ENCODE results near the gene RAB34. TPM values are rescaled to one million over a fixed set of nuclear protein-coding genes. Genes with fewer than 3 reads are reported as not detected.
A peak's percentile ranks its signal among the peaks of the same experiment; 100 is the strongest.

RAB34 gene
- total RNA-seq, 1 donor from 2014 or later: 150 TPM

DNA sequence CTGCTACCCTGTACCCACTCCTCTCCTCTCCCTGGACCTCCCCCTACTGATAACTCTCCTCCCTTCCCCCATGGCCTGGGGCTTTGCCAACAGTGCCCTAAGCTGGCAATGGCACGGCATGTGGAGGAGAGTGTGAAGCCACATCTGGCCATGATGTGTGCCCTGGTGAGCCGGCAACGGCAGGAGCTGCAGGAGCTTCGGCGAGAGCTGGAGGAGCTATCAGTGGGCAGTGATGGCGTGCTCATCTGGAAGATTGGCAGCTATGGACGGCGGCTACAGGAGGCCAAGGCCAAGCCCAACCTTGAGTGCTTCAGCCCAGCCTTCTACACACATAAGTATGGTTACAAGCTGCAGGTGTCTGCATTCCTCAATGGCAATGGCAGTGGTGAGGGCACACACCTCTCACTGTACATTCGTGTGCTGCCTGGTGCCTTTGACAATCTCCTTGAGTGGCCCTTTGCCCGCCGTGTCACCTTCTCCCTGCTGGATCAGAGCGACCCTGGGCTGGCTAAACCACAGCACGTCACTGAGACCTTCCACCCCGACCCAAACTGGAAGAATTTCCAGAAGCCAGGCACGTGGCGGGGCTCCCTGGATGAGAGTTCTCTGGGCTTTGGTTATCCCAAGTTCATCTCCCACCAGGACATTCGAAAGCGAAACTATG lies 31.3 kb upstream of the RAB34 start:
- Histone ChIP-seq H3K4me1 (ENCODE audit: insufficient read depth, low read length) (peaks cover 23% of the 10 kb centered on the region), H3K36me3 (ENCODE audit: insufficient read depth, low read length) (peaks cover 23% of the 10 kb centered on the region), H3K27me3 (ENCODE audit: insufficient read depth, low read length) (no peaks in the 10 kb centered on the region), H4K20me1 (ENCODE audit: insufficient read depth, low read length) (peaks cover 79% of the 10 kb centered on the region), H3K4me3 (ENCODE audit: insufficient read depth, low read depth, low read length) (no peak overlapping the region), H2AFZ (ENCODE audit: low read depth, low read length) (no peak overlapping the region), H3K9ac (ENCODE audit: low read length) (no peak overlapping the region), H3K79me2 (ENCODE audit: insufficient read depth, low read length) (peaks cover 68% of the 10 kb centered on the region), H3K9me3 (ENCODE audit: insufficient read depth, low read depth, low read length) (no peaks in the 10 kb centered on the region), H3K27ac (ENCODE audit: low read depth, low read length) (no peak overlapping the region), H3K4me2 (ENCODE audit: low read length) (no peak overlapping the region)
- no peak for TF ChIP-seq EZH2 (IDR thresholded peaks at IDR 0.05; ENCODE audit: insufficient read depth, low read length)
- TF ChIP-seq, protein P1, sequence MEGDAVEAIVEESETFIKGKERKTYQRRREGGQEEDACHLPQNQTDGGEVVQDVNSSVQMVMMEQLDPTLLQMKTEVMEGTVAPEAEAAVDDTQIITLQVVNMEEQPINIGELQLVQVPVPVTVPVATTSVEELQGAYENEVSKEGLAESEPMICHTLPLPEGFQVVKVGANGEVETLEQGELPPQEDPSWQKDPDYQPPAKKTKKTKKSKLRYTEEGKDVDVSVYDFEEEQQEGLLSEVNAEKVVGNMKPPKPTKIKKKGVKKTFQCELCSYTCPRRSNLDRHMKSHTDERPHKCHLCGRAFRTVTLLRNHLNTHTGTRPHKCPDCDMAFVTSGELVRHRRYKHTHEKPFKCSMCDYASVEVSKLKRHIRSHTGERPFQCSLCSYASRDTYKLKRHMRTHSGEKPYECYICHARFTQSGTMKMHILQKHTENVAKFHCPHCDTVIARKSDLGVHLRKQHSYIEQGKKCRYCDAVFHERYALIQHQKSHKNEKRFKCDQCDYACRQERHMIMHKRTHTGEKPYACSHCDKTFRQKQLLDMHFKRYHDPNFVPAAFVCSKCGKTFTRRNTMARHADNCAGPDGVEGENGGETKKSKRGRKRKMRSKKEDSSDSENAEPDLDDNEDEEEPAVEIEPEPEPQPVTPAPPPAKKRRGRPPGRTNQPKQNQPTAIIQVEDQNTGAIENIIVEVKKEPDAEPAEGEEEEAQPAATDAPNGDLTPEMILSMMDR (IDR thresholded peaks at IDR 0.05; ENCODE audit: insufficient read depth, low read depth, low read length): no peak
- H3K4me1 Mint-ChIP-seq (ENCODE audit: low read depth, unreplicated experiment): peaks cover 8% of the 10 kb centered on the region
- FAIRE-seq (no peak), DNase-seq (ENCODE audit: low read depth) (no peak)
- H3K4me3 Mint-ChIP-seq (ENCODE audit: unreplicated experiment): no peak overlapping the region
- H3K27ac Mint-ChIP-seq (ENCODE audit: unreplicated experiment): peak overlapping the region; percentile 58
- no peaks in the 10 kb centered on the region for H3K9me3 Mint-ChIP-seq (ENCODE audit: unreplicated experiment)
- no peaks in the 10 kb centered on the region for H3K27me3 Mint-ChIP-seq (ENCODE audit: low read depth, unreplicated experiment)
- H3K36me3 Mint-ChIP-seq (ENCODE audit: low read depth, unreplicated experiment): peaks cover 12% of the 10 kb centered on the region

GRCh38 chr17:28747801-28748750 lies 30.4 kb upstream of the RAB34 start:
- Histone ChIP-seq H3K79me2 (ENCODE audit: insufficient read depth, low read length) (peaks cover 68% of the 10 kb centered on the region), H3K9me3 (ENCODE audit: insufficient read depth, low read depth, low read length) (no peaks in the 10 kb centered on the region), H3K4me2 (ENCODE audit: low read length) (no peak overlapping the region), H4K20me1 (ENCODE audit: insufficient read depth, low read length) (peaks cover 79% of the 10 kb centered on the region), H3K4me1 (ENCODE audit: insufficient read depth, low read length) (peaks cover 29% of the 10 kb centered on the region), H3K9ac (ENCODE audit: low read length) (no peak overlapping the region), H3K36me3 (ENCODE audit: insufficient read depth, low read length) (peaks cover 23% of the 10 kb centered on the region), H2AFZ (ENCODE audit: low read depth, low read length) (no peak overlapping the region), H3K27ac (ENCODE audit: low read depth, low read length) (no peak overlapping the region), H3K27me3 (ENCODE audit: insufficient read depth, low read length) (no peaks in the 10 kb centered on the region), H3K4me3 (ENCODE audit: insufficient read depth, low read depth, low read length) (no peak overlapping the region)
- peak overlapping the region; percentile 58 for H3K27ac Mint-ChIP-seq (ENCODE audit: unreplicated experiment)
- H3K27me3 Mint-ChIP-seq (ENCODE audit: low read depth, unreplicated experiment): no peaks in the 10 kb centered on the region
- peaks cover 10% of the 10 kb centered on the region for H3K4me1 Mint-ChIP-seq (ENCODE audit: low read depth, unreplicated experiment)
- no peak for TF ChIP-seq EZH2 (IDR thresholded peaks at IDR 0.05; ENCODE audit: insufficient read depth, low read length)
- TF ChIP-seq, protein P1 (IDR thresholded peaks at IDR 0.05; ENCODE audit: insufficient read depth, low read depth, low read length): no peak
- FAIRE-seq: no peak
- H3K9me3 Mint-ChIP-seq (ENCODE audit: unreplicated experiment): no peaks in the 10 kb centered on the region
- DNase-seq (ENCODE audit: low read depth): no peak
- no peak overlapping the region for H3K4me3 Mint-ChIP-seq (ENCODE audit: unreplicated experiment)
- peaks cover 12% of the 10 kb centered on the region for H3K36me3 Mint-ChIP-seq (ENCODE audit: low read depth, unreplicated experiment)
